T follicular helper cell (primary cell): ENCODE measurements around the gene FAM227B.
"Not testable (repeated sequence)": the region's sequence is repeated elsewhere in the genome, so short reads cannot be mapped to it uniquely, and the experiment has no call there.

ENCODE experiments used
- DNase-seq: peaks from one replicate; pipeline ENCODE4 v3.0.0-alpha.2; 2020; ENCODE audit warnings: low read depth
- total RNA-seq, 2 experiments: gene quantifications; one replicate each; lab custom pipeline; 2026; lab: John Stamatoyannopoulos, UW

FAM227B gene
- 1.5 to 5.0 reads per million in 2 experiments for total RNA-seq

- DNase-seq: peak; percentile 92
Observed at GRCh38 chr15:49620658-49621368, at the start of gene FAM227B, which contains the start of gene DTWD1. FAM227B (minus strand) TSS chr15:49620818; CDS start chr15:49615171, 5,647 bp downstream. DTWD1 (plus strand) TSS chr15:49621048; CDS start chr15:49625168, 4,120 bp downstream.

GRCh38 chr15:49669288-49669687 lies 48.7 kb upstream of the FAM227B start:
- no peak for DNase-seq

GRCh38 chr15:49666486-49666885 lies 45.9 kb upstream of the FAM227B start:
- DNase-seq: not testable (repeated sequence)

GRCh38 chr15:49664716-49665115 lies 44.1 kb upstream of the FAM227B start:
- DNase-seq: no peak

GRCh38 chr15:49656734-49657133 lies 36.1 kb upstream of the FAM227B start:
- DNase-seq: no peak

- no peak for DNase-seq
Observed at GRCh38 chr15:49652922-49653321, 32.3 kb upstream of the FAM227B start.

GRCh38 chr15:49650676-49651075 lies 30.1 kb upstream of the FAM227B start:
- DNase-seq: no peak

- DNase-seq: no peak
Observed at GRCh38 chr15:49649987-49650386, 29.4 kb upstream of the FAM227B start.

GRCh38 chr15:49646891-49647290 lies 26.3 kb upstream of the FAM227B start:
- DNase-seq: no peak

GRCh38 chr15:49645941-49646340 lies 25.3 kb upstream of the FAM227B start:
- no peak for DNase-seq

- DNase-seq: no peak
Observed at GRCh38 chr15:49645277-49645676, 24.7 kb upstream of the FAM227B start.

- no peak for DNase-seq
Observed at GRCh38 chr15:49644364-49644794, 23.8 kb upstream of the FAM227B start.

- DNase-seq: no peak
Observed at GRCh38 chr15:49637857-49638256, 17.2 kb upstream of the FAM227B start.

- no peak for DNase-seq
Observed at GRCh38 chr15:49628379-49628778, 7.8 kb upstream of the FAM227B start.

GRCh38 chr15:49627407-49627877 lies 6.8 kb upstream of the FAM227B start:
- DNase-seq: no peak

GRCh38 chr15:49625460-49626036 lies 4.9 kb upstream of the FAM227B start:
- DNase-seq: no peak

GRCh38 chr15:49624056-49624455 lies 3.4 kb upstream of the FAM227B start:
- DNase-seq: no peak

GRCh38 chr15:49622561-49622960 lies 1.9 kb upstream of the FAM227B start:
- no peak for DNase-seq

- DNase-seq: no peak
Observed at GRCh38 chr15:49621887-49622286, 1.3 kb upstream of the FAM227B start.

GRCh38 chr15:49621401-49621811 lies 788 bp upstream of the FAM227B start:
- DNase-seq: no peak

GRCh38 chr15:49620199-49620598 lies 419 bp downstream of the FAM227B start:
- DNase-seq: no peak

GRCh38 chr15:49619226-49619625 lies 1.4 kb downstream of the FAM227B start:
- DNase-seq: no peak

- not testable (repeated sequence) for DNase-seq
Observed at GRCh38 chr15:49612240-49612639, 8.4 kb downstream of the FAM227B start.
